GM21447 (cell line): ENCODE results near the gene LRRC8D.
"Not testable (repeated sequence)": the region's sequence is repeated elsewhere in the genome, so short reads cannot be mapped to it uniquely, and the experiment has no call there.

Experiments
- ATAC-seq: cut with Tn5 transposase; IDR thresholded peaks from one replicate; pipeline ENCODE4 v1.9.1; 2021; ENCODE audit not compliant: unreplicated experiment

LRRC8D gene

GRCh38 chr1:89982846-89983245, 162.0 kb downstream of the LRRC8D start:
- ATAC-seq, result not testable (repeated sequence)

GRCh38 chr1:89984564-89985116, 163.8 kb downstream of the LRRC8D start:
- ATAC-seq, result not testable (repeated sequence)

GRCh38 chr1:89986020-89986419, 165.2 kb downstream of the LRRC8D start:
- no peak for ATAC-seq
